RPMI8226 (cell line): ENCODE measurements around the gene UNC13D.
"Not testable (repeated sequence)": the region's sequence is repeated elsewhere in the genome, so short reads cannot be mapped to it uniquely, and the experiment has no call there.

Experiments
- DNase-seq: peaks from one replicate; pipeline ENCODE4 v3.0.0-alpha.2; 2015

The UNC13D gene

GRCh38 chr17:75791254-75791653 lies 53.0 kb downstream of the UNC13D start:
- DNase-seq = no peak

- DNase-seq = peak; percentile 91
Measured at GRCh38 chr17:75785016-75785890, 59.0 kb downstream of the UNC13D start.

GRCh38 chr17:75784473-75785015 lies 59.7 kb downstream of the UNC13D start, which contains the start of gene UNK:
TSS of gene UNK (plus strand) at chr17:75784806. CDS start at chr17:75784881, 75 bp downstream.
- DNase-seq = peak; percentile 98

GRCh38 chr17:75783803-75784472 lies 60.3 kb downstream of the UNC13D start:
- DNase-seq = peak; percentile 55

GRCh38 chr17:75783069-75783783 lies 61.0 kb downstream of the UNC13D start:
- DNase-seq = peak; percentile 64

- no peak for DNase-seq
Measured at GRCh38 chr17:75779987-75780889, 64.0 kb downstream of the UNC13D start.

- peak; percentile 99 for DNase-seq
Measured at GRCh38 chr17:75779250-75779986, 64.8 kb downstream of the UNC13D start.

GRCh38 chr17:75778861-75779249 lies 65.3 kb downstream of the UNC13D start:
- peak; percentile 75 for DNase-seq

- DNase-seq = not testable (repeated sequence)
Measured at GRCh38 chr17:75778066-75778860, 65.9 kb downstream of the UNC13D start.

- no peak for DNase-seq
Measured at GRCh38 chr17:75777296-75777922, 66.8 kb downstream of the UNC13D start.
